ENCODE measurements around the gene GSTA4.

GSTA4 gene

DNA sequence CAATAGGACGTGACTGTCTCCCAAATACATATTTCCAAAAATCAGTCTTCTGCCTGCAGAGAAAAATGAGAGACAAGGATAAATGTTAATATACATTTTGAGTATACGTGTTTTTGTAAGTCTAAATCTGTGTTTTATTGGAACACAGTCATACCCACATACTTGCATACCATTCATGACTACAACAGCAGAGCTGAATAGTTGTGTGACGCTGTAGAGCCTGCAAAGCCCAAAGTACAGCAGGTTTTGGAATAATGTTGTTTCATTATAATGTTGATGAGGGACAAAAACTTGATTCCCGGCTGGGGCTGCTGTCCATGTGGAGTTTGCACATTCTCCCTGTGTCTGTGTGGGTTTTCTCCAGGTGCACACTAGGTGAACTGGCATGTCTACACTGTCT is 46.3 kb upstream of the GSTA4 start:
- ChIA-PET POLR2A (no interaction called here), CTCF (interaction anchor here (0.7 kb wide), 1 partner anchor 1047 kb away, joined by 3 read pairs; no protein-coding TSS in a partner anchor)
- TF ChIP-seq NFRKB (IDR thresholded peaks at IDR 0.05), result no peak
- no peak for TF ChIP-seq ARNT (IDR thresholded peaks at IDR 0.05)
- TF ChIP-seq LEF1 (IDR thresholded peaks at IDR 0.05; ENCODE audit: borderline replicate concordance), result no peak
- no peak for TF ChIP-seq TARDBP (IDR thresholded peaks at IDR 0.05)
- TF ChIP-seq SP1 (IDR thresholded peaks at IDR 0.05), result no peak
- DNase-seq (ENCODE audit: extremely low spot score), result no peak

DNA sequence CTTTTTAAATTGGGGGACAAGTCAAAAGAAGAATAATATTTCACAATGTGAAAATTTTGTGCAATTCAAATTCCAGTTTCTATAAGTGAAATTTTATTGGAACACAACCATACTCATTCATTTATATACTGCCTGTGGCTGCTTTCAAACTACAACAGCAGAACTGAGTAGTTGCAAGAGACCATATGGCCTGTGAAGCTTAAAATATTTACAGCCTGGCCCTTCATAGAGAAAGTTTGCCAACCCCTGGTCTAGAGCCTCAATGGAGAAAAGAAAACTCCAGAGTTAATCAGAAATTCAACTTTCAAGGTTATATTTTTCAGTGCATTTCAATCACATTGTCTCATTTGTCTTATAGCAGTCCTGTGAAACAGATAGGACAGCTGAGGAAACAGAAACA is 43.5 kb upstream of the GSTA4 start:
- no peak for DNase-seq (ENCODE audit: extremely low spot score)
- TF ChIP-seq ZNF384 (IDR thresholded peaks at IDR 0.05), result no peak
- CTCF ChIA-PET, result no interaction called here
- POLR2A ChIA-PET, result no interaction called here

DNA sequence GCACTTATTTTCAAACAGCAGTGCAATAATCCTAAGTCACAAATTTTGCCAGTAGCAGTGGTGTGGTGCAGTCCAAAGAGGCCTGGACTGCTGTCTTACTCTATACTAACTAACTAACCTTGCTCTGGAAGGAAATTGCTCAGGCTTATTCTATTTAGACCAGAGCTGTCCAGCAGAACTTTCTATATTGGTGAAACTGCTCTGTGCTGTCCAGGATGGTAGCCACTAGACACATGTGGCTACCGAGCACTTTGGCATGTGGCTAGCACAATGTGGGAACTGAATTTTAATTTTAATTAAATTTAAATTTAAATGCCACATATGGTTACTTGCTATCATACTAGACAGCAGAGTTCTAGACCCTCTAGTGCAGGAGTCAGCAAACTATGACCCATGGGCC is 43.1 kb upstream of the GSTA4 start:
- TF ChIP-seq ELF4 (IDR thresholded peaks at IDR 0.05) (no peak), BHLHE40 (IDR thresholded peaks at IDR 0.05; ENCODE audit: borderline replicate concordance) (no peak), LEF1 (IDR thresholded peaks at IDR 0.05; ENCODE audit: borderline replicate concordance) (no peak), ARNT (IDR thresholded peaks at IDR 0.05) (no peak), FOXA1 (IDR thresholded peaks at IDR 0.05) (no peak), FOXK2 (IDR thresholded peaks at IDR 0.05) (no peak), ZNF384 (IDR thresholded peaks at IDR 0.05) (no peak)
- CTCF ChIA-PET, result no interaction called here
- no peak for DNase-seq (ENCODE audit: extremely low spot score)
- POLR2A ChIA-PET, result no interaction called here

DNA sequence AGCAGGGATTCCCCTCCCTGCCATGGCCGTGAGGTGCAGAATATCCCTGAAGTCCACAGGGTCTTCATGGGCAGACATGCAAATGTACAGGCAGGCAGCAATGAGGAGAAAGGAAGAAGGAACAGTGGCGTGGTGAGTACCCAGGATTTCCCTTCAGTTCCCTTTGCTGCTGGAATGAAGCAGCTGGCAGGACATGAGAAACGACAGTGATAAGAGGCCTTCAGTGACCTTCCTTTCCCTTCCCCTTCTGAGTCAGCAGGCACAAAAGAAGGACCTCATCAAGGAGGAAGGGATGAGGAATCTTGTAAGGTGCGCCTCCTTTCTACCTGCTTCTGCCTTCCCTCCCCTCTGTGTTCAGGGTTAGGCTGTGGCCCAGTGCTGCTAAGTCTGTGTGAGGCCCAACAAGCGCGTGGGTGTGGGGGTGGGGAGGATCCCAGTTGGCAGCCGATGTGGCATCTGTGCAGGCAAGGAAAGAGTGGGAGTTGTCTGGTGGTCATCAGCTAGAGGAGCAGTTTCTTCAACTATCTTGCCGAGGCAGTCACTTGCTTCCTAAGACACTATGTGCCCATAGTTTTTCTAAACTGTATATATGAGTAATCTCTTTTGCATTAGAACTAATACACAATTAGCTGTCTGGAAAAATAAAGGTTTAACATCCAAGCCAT is 40.6 kb upstream of the GSTA4 start:
- TF ChIP-seq ZNF384 (IDR thresholded peaks at IDR 0.05), result no peak
- TF ChIP-seq SUZ12 (IDR thresholded peaks at IDR 0.05), result no peak
- TF ChIP-seq L3MBTL2 (conservative IDR thresholded peaks at IDR 0.05), result no peak
- TF ChIP-seq CTBP1 (IDR thresholded peaks at IDR 0.05; ENCODE audit: borderline replicate concordance), result no peak
- TF ChIP-seq BHLHE40 (IDR thresholded peaks at IDR 0.05; ENCODE audit: borderline replicate concordance), result no peak
- no peak for TF ChIP-seq SP1 (IDR thresholded peaks at IDR 0.05)
- no peak for TF ChIP-seq NFRKB (IDR thresholded peaks at IDR 0.05)
- ChIA-PET POLR2A (no interaction called here), CTCF (interaction anchor here (0.6 kb wide), 1 partner anchor 400 kb away, joined by 3 read pairs; no protein-coding TSS in a partner anchor)
- no peak for DNase-seq (ENCODE audit: extremely low spot score)

DNA sequence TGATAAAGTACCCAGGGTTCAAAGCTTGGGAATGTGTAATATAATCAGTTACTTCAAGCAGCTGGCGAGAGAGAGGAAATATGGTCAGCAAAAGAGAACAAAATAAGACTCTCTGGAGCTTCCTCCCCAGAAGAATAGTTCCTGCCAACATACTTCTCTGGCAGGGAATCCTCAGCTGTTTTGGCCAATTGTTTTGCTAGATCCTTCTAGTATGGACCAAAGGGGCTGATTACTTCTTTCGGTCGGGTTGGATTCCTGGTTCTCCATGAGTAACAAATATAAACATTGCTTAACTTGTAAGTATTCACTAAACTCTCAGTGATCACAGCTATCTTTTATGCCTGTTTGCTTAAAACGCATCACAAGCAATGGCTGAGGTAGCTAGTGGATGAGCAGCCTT is 38.7 kb upstream of the GSTA4 start:
- no peak for TF ChIP-seq FOXM1 (IDR thresholded peaks at IDR 0.05; ENCODE audit: borderline replicate concordance)
- TF ChIP-seq ZNF384 (IDR thresholded peaks at IDR 0.05), result no peak
- no peak for TF ChIP-seq HDGF (IDR thresholded peaks at IDR 0.05; ENCODE audit: borderline replicate concordance)
- TF ChIP-seq BHLHE40 (IDR thresholded peaks at IDR 0.05; ENCODE audit: borderline replicate concordance), result no peak
- no peak for TF ChIP-seq ARNT (IDR thresholded peaks at IDR 0.05)
- no peak for TF ChIP-seq CTBP1 (IDR thresholded peaks at IDR 0.05; ENCODE audit: borderline replicate concordance)
- no peak for TF ChIP-seq L3MBTL2 (conservative IDR thresholded peaks at IDR 0.05)
- ChIA-PET CTCF (interaction anchor here (1.2 kb wide), 1 partner anchor 10 kb away, joined by 4 read pairs; no protein-coding TSS in a partner anchor), POLR2A (no interaction called here)
- DNase-seq (ENCODE audit: extremely low spot score), result no peak

DNA sequence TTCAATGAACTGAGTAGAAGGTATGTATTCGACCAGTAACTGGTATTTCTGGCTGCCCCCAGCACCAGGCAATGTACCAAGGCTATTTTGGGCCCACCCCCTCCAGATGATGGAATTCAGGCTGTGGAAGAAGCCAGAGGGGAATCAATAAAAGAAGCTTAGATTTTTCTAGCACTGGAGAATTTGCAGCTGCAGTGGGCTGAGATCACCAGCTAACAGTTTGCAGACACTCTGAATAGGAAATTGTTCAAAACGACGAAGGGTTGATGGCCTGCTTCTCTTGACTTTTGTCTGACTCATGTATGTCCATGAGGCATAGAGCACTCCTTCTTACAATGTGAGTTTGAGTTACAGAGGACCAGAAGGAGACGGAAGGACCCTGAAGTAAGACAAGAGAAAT is 37.8 kb upstream of the GSTA4 start:
- TF ChIP-seq L3MBTL2 (conservative IDR thresholded peaks at IDR 0.05) (no peak), ZNF384 (IDR thresholded peaks at IDR 0.05) (no peak), SUZ12 (IDR thresholded peaks at IDR 0.05) (no peak), BHLHE40 (IDR thresholded peaks at IDR 0.05; ENCODE audit: borderline replicate concordance) (no peak), CTBP1 (IDR thresholded peaks at IDR 0.05; ENCODE audit: borderline replicate concordance) (no peak), SP1 (IDR thresholded peaks at IDR 0.05) (no peak), ELF4 (IDR thresholded peaks at IDR 0.05) (no peak)

DNA sequence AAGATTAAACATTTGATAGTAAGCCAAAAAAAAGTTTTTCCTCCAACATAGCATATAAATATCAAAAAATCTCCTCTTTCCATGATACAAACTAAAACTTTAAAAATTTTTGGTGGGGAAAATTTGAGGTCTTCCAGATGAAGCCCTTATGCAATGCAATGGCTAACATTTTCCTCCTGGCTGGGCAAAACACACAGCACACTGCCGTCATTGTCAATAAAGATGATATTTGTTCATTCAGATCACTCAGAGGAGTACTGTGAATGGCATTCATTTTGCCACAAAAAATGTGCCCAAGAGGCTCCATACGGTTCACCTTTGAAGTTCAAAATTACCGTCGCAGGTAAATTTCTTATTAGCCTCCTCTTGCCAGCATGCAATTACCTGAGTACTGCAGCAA is 36.2 kb upstream of the GSTA4 start:
- POLR2A ChIA-PET, result no interaction called here
- no peak for DNase-seq (ENCODE audit: extremely low spot score)
- CTCF ChIA-PET, result interaction anchor here (0.7 kb wide), 1 partner anchor 378 kb away, joined by 3 read pairs; no protein-coding TSS in a partner anchor
- TF ChIP-seq FOXK2 (IDR thresholded peaks at IDR 0.05), result no peak
- no peak for TF ChIP-seq BHLHE40 (IDR thresholded peaks at IDR 0.05; ENCODE audit: borderline replicate concordance)
- TF ChIP-seq ARNT (IDR thresholded peaks at IDR 0.05), result no peak
- TF ChIP-seq FOXM1 (IDR thresholded peaks at IDR 0.05; ENCODE audit: borderline replicate concordance), result no peak
- no peak for TF ChIP-seq HDGF (IDR thresholded peaks at IDR 0.05; ENCODE audit: borderline replicate concordance)
- TF ChIP-seq FOXA1 (IDR thresholded peaks at IDR 0.05), result no peak
- TF ChIP-seq ZNF384 (IDR thresholded peaks at IDR 0.05), result no peak
- TF ChIP-seq CTBP1 (IDR thresholded peaks at IDR 0.05; ENCODE audit: borderline replicate concordance), result no peak
- no peak for TF ChIP-seq ELF4 (IDR thresholded peaks at IDR 0.05)
- no peak for TF ChIP-seq L3MBTL2 (conservative IDR thresholded peaks at IDR 0.05)
- TF ChIP-seq, protein P1, sequence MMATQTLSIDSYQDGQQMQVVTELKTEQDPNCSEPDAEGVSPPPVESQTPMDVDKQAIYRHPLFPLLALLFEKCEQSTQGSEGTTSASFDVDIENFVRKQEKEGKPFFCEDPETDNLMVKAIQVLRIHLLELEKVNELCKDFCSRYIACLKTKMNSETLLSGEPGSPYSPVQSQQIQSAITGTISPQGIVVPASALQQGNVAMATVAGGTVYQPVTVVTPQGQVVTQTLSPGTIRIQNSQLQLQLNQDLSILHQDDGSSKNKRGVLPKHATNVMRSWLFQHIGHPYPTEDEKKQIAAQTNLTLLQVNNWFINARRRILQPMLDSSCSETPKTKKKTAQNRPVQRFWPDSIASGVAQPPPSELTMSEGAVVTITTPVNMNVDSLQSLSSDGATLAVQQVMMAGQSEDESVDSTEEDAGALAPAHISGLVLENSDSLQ (IDR thresholded peaks at IDR 0.05), result no peak

More for the DNA sequence above, 37.8 kb upstream of the GSTA4 start:
- CTCF ChIA-PET, result no interaction called here
- POLR2A ChIA-PET, result no interaction called here
- no peak for DNase-seq (ENCODE audit: extremely low spot score)

DNA sequence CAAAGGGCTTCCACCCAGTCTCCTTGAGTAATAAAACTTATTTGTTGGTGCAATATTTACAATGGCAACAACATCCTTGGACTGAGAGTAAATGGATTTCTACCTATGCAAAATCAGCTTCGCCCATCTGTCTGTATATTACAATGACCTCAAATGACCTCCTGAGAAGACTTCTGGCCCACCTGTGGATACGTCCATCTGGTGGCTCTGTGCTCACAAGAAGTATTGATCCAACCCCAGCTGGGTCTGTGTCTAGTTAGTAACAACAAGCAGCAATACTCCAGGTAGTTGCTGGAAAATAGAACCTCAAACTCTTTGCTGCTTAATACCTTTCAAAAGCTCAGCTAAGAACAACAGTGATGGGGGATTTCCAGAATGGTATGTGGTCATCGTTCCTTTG is 34.7 kb upstream of the GSTA4 start:
- DNase-seq (ENCODE audit: extremely low spot score), result no peak
- CTCF ChIA-PET, result no interaction called here
- no peak for TF ChIP-seq SUZ12 (IDR thresholded peaks at IDR 0.05)
- POLR2A ChIA-PET, result no interaction called here

DNA sequence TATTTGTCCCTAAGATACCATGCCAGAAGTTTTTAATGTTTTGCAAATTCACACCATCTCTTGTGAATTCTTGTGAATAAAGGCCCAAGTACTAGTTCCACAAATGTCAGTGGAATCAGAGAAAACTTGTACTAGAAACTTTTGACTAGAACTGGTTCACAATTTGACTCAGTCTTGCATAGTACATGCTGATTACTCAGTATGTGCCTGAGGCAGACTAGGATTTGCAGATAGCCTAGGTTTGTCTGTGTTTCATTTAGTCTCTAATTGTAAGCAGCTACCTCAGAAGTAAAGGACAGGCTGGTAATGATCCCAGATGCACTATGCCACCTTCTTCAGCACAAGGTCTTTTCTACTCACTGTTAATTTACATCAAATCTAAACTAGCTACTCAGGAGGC is 34.2 kb upstream of the GSTA4 start:
- TF ChIP-seq SUZ12 (IDR thresholded peaks at IDR 0.05), result no peak
- no peak for TF ChIP-seq ZNF384 (IDR thresholded peaks at IDR 0.05)
- no peak for TF ChIP-seq LEF1 (IDR thresholded peaks at IDR 0.05; ENCODE audit: borderline replicate concordance)
- TF ChIP-seq L3MBTL2 (conservative IDR thresholded peaks at IDR 0.05), result no peak
- TF ChIP-seq ELF4 (IDR thresholded peaks at IDR 0.05), result no peak
- TF ChIP-seq, protein P1 (IDR thresholded peaks at IDR 0.05), result no peak
- no peak for TF ChIP-seq TARDBP (IDR thresholded peaks at IDR 0.05)
- TF ChIP-seq SP1 (IDR thresholded peaks at IDR 0.05), result no peak
- TF ChIP-seq FOXA1 (IDR thresholded peaks at IDR 0.05), result no peak
- no peak for TF ChIP-seq HDGF (IDR thresholded peaks at IDR 0.05; ENCODE audit: borderline replicate concordance)
- CTCF ChIA-PET, result no interaction called here
- POLR2A ChIA-PET, result no interaction called here
- DNase-seq (ENCODE audit: extremely low spot score), result no peak
